Common myeloid progenitor, CD34-positive (primary cell): ENCODE data around the gene CCDC97.

Source experiments
- CTCF ChIA-PET: fragments of 350-600 bp; sonication (Branson Sonifier 250); formaldehyde crosslinking; loops from one replicate; lab custom pipeline; 2021; ENCODE audit warnings: antibody characterized with exemption; lab: Charles Lee
- POLR2A ChIA-PET: fragments of 350-600 bp; sonication (Branson Sonifier 250); formaldehyde crosslinking; loops from one replicate; lab custom pipeline; 2021; ENCODE audit warnings: antibody characterized with exemption; lab: Charles Lee
- DNase-seq, 3 donors: peaks; one replicate each; pipeline versions ENCODE4 v3.0.0 to v3.0.0-alpha.2; 2013
- H3K27ac ChIP-seq, 2 experiments: 1 replicate in 1 of 2; 2 replicates in 1 of 2; pipeline ENCODE4 v1.7.0; 2013; ENCODE audit warnings: inconsistent platforms in 2 of 2, low read length in 2 of 2, mild to moderate bottlenecking in 2 of 2, low read depth in 1 of 2, moderate library complexity in 1 of 2; ENCODE audit not compliant: severe bottlenecking in 2 of 2, insufficient read depth in 1 of 2, poor library complexity in 1 of 2
- H3K27me3 ChIP-seq, 5 experiments: replicated peaks in 2 of 5; 1 replicate in 3 of 5; 2 replicates in 2 of 5; pipeline versions ENCODE4 v1.6.1 to v1.7.0; 2013; ENCODE audit warnings: low read length in 4 of 5, mild to moderate bottlenecking in 2 of 5, moderate library complexity in 2 of 5, inconsistent platforms in 1 of 5; ENCODE audit not compliant: insufficient read depth in 5 of 5, control insufficient read depth in 4 of 5
- H3K36me3 ChIP-seq, 4 experiments: 1 replicate in 2 of 4; 2 replicates in 2 of 4; pipeline versions ENCODE4 v1.6.1 to v1.7.0; 2013; ENCODE audit warnings: low read length in 3 of 4, control low read depth in 1 of 4, mild to moderate bottlenecking in 1 of 4; ENCODE audit not compliant: control insufficient read depth in 4 of 4, insufficient read depth in 4 of 4
- H3K4me1 ChIP-seq, 4 experiments: 1 replicate in 3 of 4; 2 replicates in 1 of 4; pipeline versions ENCODE4 v1.6.1 to v1.7.1; 2013; ENCODE audit warnings: low read length in 3 of 4, mild to moderate bottlenecking in 3 of 4, control low read depth in 1 of 4, inconsistent platforms in 1 of 4, moderate library complexity in 1 of 4; ENCODE audit not compliant: control insufficient read depth in 4 of 4, insufficient read depth in 4 of 4; ENCODE audit errors: control extremely low read depth in 1 of 4
- H3K4me3 ChIP-seq, 7 experiments: 1 replicate in 4 of 7; 2 replicates in 3 of 7; pipeline versions ENCODE4 v1.5.1 to v1.7.0; 2013; ENCODE audit warnings: mild to moderate bottlenecking in 7 of 7, low read length in 6 of 7, moderate library complexity in 6 of 7, inconsistent platforms in 2 of 7, low read depth in 2 of 7, control low read depth in 1 of 7; ENCODE audit not compliant: insufficient read depth in 4 of 7, control insufficient read depth in 1 of 7; ENCODE audit errors: extremely low read depth in 1 of 7
- H3K9me3 ChIP-seq, 5 experiments: 1 replicate in 4 of 5; 2 replicates in 1 of 5; pipeline versions ENCODE4 v1.6.1 to v1.7.1; 2013; ENCODE audit warnings: low read length in 4 of 5, mild to moderate bottlenecking in 2 of 5, inconsistent platforms in 1 of 5, low read depth in 1 of 5, moderate library complexity in 1 of 5; ENCODE audit not compliant: control insufficient read depth in 4 of 5, insufficient read depth in 2 of 5; ENCODE audit errors: control extremely low read depth in 1 of 5
- WGBS: methylation state at CpG from one replicate; pipeline ENCODE4 v1.1.5; 2013; ENCODE audit not compliant: insufficient coverage; 5-methylcytosine and 5-hydroxymethylcytosine counted together

The CCDC97 gene

GRCh38 chr19:41309180-41310032, 566 bp upstream of the CCDC97 start:
- peaks cover 7 to 56% (median 33%) of the 10 kb centered on the region in 4 experiments for H3K36me3 ChIP-seq
- H3K27ac ChIP-seq, result peak overlapping the region; percentile 94 to 97
- POLR2A ChIA-PET, result interaction anchor here (0.6 to 4.5 kb wide), 9 partner anchors 11 to 129 kb away, joined by 3 to 42 read pairs (median 15); partner anchors contain the start of gene HNRNPUL1
- H3K4me3 ChIP-seq, result peak overlapping the region; percentile 72 to 99 (median 94)
- CTCF ChIA-PET, result interaction anchor here (0.6 to 4.0 kb wide), 22 partner anchors 9 to 263 kb away, joined by 3 to 39 read pairs (median 5); partner anchors contain the start of gene HNRNPUL1
- no peaks in the 10 kb centered on the region for H3K9me3 ChIP-seq
- peaks cover 26 to 68% (median 59%) of the 10 kb centered on the region in 4 experiments for H3K4me1 ChIP-seq
- H3K27me3 ChIP-seq, result no peaks in the 10 kb centered on the region
- no peak for DNase-seq
- 5% methylated on average over 24 of the region's 26 CpGs for WGBS

GRCh38 chr19:41311072-41311471, 1.1 kb downstream of the CCDC97 start:
- H3K9me3 ChIP-seq, result no peaks in the 10 kb centered on the region
- H3K4me1 ChIP-seq, result peaks cover 24 to 51% (median 47%) of the 10 kb centered on the region in 4 experiments
- ChIA-PET POLR2A (interaction anchor here (1.0 to 3.9 kb wide), 4 partner anchors 9 to 41 kb away, joined by 3 to 25 read pairs (median 10); no protein-coding TSS in a partner anchor), CTCF (interaction anchor here (1.0 to 1.7 kb wide), 5 partner anchors 9 to 253 kb away, joined by 3 to 6 read pairs (median 4); no protein-coding TSS in a partner anchor)
- 79% methylated on average over 5 of the region's 5 CpGs for whole genome bisulfite sequencing
- H3K27me3 ChIP-seq, result no peaks in the 10 kb centered on the region
- no peak for DNase-seq
- peak overlapping the region; percentile 94 to 97 for H3K27ac ChIP-seq
- peaks cover 5 to 48% (median 30%) of the 10 kb centered on the region in 4 experiments for H3K36me3 ChIP-seq
- peak overlapping the region in 6 of 7 experiments; percentile 72 to 99 (median 94) for H3K4me3 ChIP-seq

GRCh38 chr19:41311613-41312012, 1.6 kb downstream of the CCDC97 start:
- Histone ChIP-seq H3K4me3 (peak overlapping the region in 1 of 7 experiments; percentile 99), H3K27ac (peak overlapping the region in 1 of 2 experiments; percentile 97), H3K9me3 (no peaks in the 10 kb centered on the region), H3K36me3 (peaks cover 7 to 48% (median 31%) of the 10 kb centered on the region in 4 experiments), H3K27me3 (no peaks in the 10 kb centered on the region), H3K4me1 (peaks cover 22 to 46% (median 41%) of the 10 kb centered on the region in 4 experiments)
- ChIA-PET CTCF (interaction anchor here (1.0 to 1.4 kb wide), 3 partner anchors 9 to 252 kb away, joined by 3 to 6 read pairs (median 5); no protein-coding TSS in a partner anchor), POLR2A (interaction anchor here (0.6 to 3.6 kb wide), 3 partner anchors 9 to 169 kb away, joined by 3 to 18 read pairs (median 6); no protein-coding TSS in a partner anchor)
- no peak for DNase-seq
- 98% methylated on average over 6 of the region's 8 CpGs for WGBS

- peaks cover 0 to 14% (median 10%) of the 10 kb centered on the region in 4 experiments for H3K4me1 ChIP-seq
- ChIA-PET POLR2A (no interaction called here), CTCF (interaction anchor here (0.8 to 1.4 kb wide), 2 partner anchors 18 to 253 kb away, joined by 3 to 4 read pairs; no protein-coding TSS in a partner anchor)
- no peak overlapping the region for H3K27ac ChIP-seq
- H3K36me3 ChIP-seq, result peaks cover 13 to 89% (median 55%) of the 10 kb centered on the region in 4 experiments
- DNase-seq, result no peak
- no peaks in the 10 kb centered on the region for H3K9me3 ChIP-seq
- H3K4me3 ChIP-seq, result no peak overlapping the region
- H3K27me3 ChIP-seq, result no peaks in the 10 kb centered on the region
- WGBS, result 98% methylated on average over 24 of the region's 24 CpGs
These were observed 6.4 kb downstream of the CCDC97 start for GRCh38 chr19:41316306-41316920.

GRCh38 chr19:41318696-41319499, 8.9 kb downstream of the CCDC97 start:
- no peak overlapping the region for H3K4me3 ChIP-seq
- no peaks in the 10 kb centered on the region for H3K9me3 ChIP-seq
- 92% methylated on average over 19 of the region's 19 CpGs for WGBS
- H3K36me3 ChIP-seq, result peaks cover 7 to 72% (median 51%) of the 10 kb centered on the region in 4 experiments
- H3K4me1 ChIP-seq, result peaks cover 0 to 35% (median 33%) of the 10 kb centered on the region in 4 experiments
- no peak for DNase-seq
- H3K27me3 ChIP-seq, result no peaks in the 10 kb centered on the region
- ChIA-PET CTCF (interaction anchor here (1.6 kb wide), 1 partner anchor 30 kb away, joined by 5 read pairs; no protein-coding TSS in a partner anchor), POLR2A (interaction anchor here (11.8 kb wide), 1 partner anchor 35 kb away, joined by 165 read pairs; the partner anchor contains the start of gene TGFB1)
- no peak overlapping the region for H3K27ac ChIP-seq
